NCI-H226 (cell line): ENCODE data around the gene PELI3.
A peak's percentile ranks its signal among the peaks of the same experiment; 100 is the strongest.

Experiments
- DNase-seq: peaks from one replicate; pipeline ENCODE4 v3.0.0-alpha.2; 2015

PELI3 gene

GRCh38 chr11:66509131-66509561 is 42.4 kb downstream of the PELI3 start:
- DNase-seq, result no peak

DNA sequence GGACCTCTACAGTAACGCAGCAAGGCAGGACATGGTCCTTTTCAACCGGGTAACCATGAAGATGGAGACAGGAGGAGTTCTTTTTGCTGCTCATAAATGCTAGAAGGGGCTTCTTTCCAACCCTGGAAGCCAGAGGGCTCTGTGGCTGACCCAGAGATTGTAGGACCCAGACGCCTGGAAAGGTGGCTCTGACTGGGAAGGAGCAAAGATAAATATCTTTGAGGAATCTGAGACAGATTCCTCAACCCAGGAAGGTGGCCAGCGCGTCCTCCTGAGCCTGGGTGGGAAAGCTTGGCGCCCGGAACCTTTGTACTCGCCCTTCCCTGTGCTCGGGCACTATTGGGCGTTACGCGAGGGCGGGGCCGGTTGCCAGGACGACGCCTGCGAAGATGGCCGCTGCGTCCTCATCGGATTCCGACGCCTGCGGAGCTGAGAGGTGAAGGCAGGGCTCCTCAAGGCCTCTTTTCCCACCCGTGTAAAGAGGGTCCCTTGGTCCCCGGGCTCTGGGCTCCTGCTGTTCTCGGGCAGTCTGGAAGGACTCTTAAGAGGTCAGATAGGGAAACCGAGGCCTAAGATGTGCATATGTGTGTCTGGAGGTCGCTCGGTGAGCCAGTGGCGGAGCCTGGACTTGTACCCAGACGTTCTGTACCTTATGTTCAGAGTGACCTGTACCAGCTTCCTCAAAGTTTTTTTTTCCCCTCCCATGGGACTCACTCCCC is 43.7 kb downstream of the PELI3 start, which contains the start of gene BBS1:
TSS of gene BBS1 (plus strand) at position 365 of the 719 bp plus-strand sequence. CDS start at position 390, 25 bp downstream.
- peak; percentile 68 for DNase-seq

DNA sequence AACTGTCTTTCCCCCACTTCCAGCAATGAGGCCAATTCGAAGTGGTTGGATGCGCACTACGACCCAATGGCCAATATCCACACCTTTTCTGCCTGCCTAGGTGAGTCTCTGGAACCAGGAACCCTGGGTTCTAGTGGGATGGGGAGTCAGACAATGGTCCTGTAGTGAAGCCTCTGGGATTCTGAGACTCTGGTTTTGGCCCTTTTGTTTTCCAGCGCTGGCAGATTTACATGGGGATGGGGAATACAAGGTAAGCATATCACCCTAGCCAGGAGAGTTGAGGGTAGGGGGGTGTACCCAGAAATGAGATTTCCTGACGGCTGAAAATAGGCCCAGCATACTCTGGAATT is 44.3 kb downstream of the PELI3 start:
- DNase-seq, result no peak

DNA sequence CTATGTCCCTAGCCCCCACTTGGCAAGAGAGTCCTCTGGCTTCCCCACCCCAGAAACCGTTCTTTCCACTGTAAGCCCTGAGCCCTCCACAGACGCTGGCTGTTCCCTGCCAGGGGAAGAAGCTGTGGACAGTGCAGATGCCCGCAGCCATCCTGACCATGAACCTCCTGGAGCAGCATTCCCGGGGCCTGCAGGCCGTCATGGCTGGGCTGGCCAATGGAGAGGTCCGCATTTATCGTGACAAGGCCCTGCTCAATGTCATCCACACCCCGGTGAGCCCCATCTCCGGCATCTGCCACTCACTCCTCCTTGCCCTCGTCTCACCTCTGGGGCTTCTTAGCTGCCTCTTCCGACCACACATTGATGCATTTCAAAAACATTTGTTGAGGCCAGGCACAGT is 56.9 kb downstream of the PELI3 start:
- no peak for DNase-seq

DNA sequence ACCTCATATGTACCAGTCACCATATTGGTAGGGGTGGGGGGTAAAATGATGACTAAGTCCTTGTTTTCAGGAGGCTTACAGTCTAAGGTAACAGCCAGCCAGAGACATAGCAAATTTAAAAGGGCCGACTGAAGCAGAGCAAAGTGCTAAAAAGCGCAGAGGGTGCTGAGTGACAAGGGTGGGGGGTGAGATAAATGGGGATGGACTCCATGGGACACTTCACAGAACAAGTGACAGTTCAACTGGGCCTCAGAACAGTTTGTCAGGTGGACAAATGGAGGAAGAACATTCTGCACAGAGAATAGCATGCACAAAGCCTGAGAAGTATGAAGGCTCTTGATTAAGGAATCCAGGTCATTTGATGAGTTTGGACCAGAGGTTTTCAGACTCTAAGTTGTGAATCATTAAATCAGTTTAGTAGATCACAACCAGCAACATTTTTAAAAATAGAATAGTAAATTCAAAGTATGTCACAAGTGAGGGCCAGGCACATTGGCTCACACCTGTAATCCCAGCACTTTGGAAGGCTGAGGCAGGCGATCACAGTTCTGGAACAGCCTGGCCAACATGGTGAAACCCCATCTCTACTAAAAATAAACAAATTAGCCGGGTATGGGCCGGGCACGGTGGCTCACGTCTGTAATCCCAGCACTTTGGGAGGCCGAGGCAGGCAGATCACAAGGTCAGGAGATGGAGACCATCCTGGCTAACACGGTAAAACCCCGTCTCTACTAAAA is 57.8 kb downstream of the PELI3 start:
- no peak for DNase-seq
